HUES48 (cell line): ENCODE data around the gene USH2A.

ENCODE experiments used
- H3K27ac ChIP-seq: one replicate; pipeline ENCODE4 v1.7.0; 2013; ENCODE audit warnings: low read depth, low read length, inconsistent platforms
- H3K27me3 ChIP-seq: 2 replicates; pipeline ENCODE4 v1.6.1; 2013; ENCODE audit warnings: mild to moderate bottlenecking, low read length; ENCODE audit not compliant: control insufficient read depth, insufficient read depth
- H3K36me3 ChIP-seq: 2 replicates; pipeline ENCODE4 v1.6.1; 2013; ENCODE audit warnings: low read length; ENCODE audit not compliant: control insufficient read depth, insufficient read depth
- H3K4me1 ChIP-seq: 2 replicates; pipeline ENCODE4 v1.6.1; 2013; ENCODE audit warnings: mild to moderate bottlenecking, low read length; ENCODE audit not compliant: control insufficient read depth, insufficient read depth
- H3K4me3 ChIP-seq: 2 replicates; pipeline ENCODE4 v1.5.1; 2013; ENCODE audit warnings: mild to moderate bottlenecking, low read depth, low read length
- H3K9ac ChIP-seq: 2 replicates; pipeline ENCODE4 v1.6.1; 2013; ENCODE audit warnings: mild to moderate bottlenecking, low read depth, low read length, moderate library complexity
- H3K9me3 ChIP-seq: 2 replicates; pipeline ENCODE4 v1.6.1; 2013; ENCODE audit warnings: low read length; ENCODE audit not compliant: control insufficient read depth, insufficient read depth

USH2A gene

GRCh38 chr1:215719552-215719951 lies 703.7 kb downstream of the USH2A start:
- Histone ChIP-seq H3K27ac (no peak overlapping the region), H3K9me3 (no peaks in the 10 kb centered on the region), H3K36me3 (no peaks in the 10 kb centered on the region), H3K9ac (no peak overlapping the region), H3K4me1 (no peaks in the 10 kb centered on the region), H3K27me3 (no peaks in the 10 kb centered on the region), H3K4me3 (no peak overlapping the region)

DNA sequence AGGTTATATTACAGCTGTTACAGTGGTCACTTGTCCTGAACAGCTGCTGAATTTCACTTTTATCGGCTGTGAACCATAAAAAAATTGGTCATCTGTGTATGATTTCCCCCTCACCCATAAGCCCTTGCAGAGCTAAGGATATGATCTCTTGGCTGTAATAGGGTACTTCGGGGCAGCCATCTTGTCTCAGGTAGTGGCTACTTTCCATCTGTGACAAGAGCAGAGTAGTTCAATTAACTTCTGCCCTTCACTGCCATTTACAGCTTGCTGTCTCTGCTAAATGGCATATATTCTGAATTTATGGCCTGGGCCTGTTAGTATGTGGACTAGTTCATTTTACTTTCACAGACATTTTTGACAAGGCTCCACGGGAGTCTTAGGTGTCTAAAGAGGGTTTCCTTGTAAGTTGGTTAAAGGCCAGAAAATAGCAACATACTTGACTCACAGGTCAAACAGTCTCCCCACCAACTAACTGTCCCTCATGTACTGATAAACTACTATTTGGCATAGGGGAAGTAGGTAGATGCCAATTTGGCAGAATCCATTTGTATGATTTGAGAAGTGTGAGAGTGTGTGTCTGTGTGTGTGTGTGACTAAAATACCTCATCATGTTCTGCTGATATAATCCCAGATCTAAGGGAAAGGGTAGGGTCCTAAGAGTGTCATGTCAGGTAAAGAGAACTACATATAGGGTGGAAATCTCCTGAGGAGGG lies 704.5 kb downstream of the USH2A start:
- no peaks in the 10 kb centered on the region for H3K4me1 ChIP-seq
- H3K9me3 ChIP-seq: no peaks in the 10 kb centered on the region
- no peak overlapping the region for H3K4me3 ChIP-seq
- no peak overlapping the region for H3K9ac ChIP-seq
- no peaks in the 10 kb centered on the region for H3K27me3 ChIP-seq
- H3K36me3 ChIP-seq: no peaks in the 10 kb centered on the region
- H3K27ac ChIP-seq: no peak overlapping the region

DNA sequence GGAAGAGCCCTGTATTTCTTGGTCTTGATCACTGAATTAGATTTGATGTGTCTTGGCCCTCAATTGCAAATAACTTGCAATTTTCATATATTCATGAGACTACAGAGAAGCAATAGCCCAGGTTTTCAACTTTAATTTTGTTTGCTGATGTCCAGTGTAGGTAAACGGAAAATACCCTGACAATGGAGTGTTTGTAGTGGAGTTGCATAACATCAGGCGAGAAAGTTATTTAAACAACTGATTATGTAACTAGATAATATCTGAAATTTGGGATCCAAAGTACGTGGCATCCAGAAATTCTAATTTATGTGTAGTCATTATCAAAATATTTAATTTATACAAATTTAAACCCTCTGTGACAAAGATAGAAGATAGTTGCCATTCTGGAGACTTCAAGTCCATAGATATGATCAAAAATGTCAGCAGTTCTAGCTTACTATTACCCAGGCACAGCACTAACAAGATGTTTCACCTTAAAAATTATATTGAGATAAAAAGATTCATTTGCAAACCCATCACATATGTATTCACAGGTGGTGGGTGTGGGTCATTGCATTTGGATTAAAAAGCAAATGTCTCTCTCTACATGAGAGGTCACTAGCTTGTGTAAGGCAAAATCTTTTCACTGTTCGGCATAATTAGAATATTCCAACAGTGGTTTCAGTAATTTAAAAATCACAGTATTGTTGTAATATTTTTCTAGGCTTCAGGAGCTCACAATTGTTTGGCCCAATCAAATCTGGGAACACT lies 705.4 kb downstream of the USH2A start:
- H3K9me3 ChIP-seq: no peaks in the 10 kb centered on the region
- H3K4me3 ChIP-seq: no peak overlapping the region
- no peak overlapping the region for H3K9ac ChIP-seq
- H3K27me3 ChIP-seq: no peaks in the 10 kb centered on the region
- H3K27ac ChIP-seq: no peak overlapping the region
- H3K4me1 ChIP-seq: no peaks in the 10 kb centered on the region
- H3K36me3 ChIP-seq: no peaks in the 10 kb centered on the region

DNA sequence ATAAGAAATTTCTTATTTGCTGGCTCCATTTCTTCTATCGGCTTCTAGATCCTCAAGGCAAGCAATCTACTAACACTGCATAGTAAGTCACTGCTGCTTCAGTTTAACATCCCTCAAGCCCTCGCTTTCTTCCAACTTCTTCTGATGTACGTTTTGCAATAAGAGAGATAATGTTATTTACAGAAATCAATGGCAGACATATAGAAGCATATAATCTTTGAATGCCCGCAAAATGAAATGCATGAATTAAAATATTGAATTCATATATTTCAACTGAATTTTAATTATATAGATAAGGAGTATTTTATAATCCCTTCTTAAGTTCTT lies 712.4 kb downstream of the USH2A start:
- H3K36me3 ChIP-seq: no peaks in the 10 kb centered on the region
- H3K9me3 ChIP-seq: no peaks in the 10 kb centered on the region
- no peak overlapping the region for H3K9ac ChIP-seq
- no peak overlapping the region for H3K4me3 ChIP-seq
- H3K27ac ChIP-seq: no peak overlapping the region
- no peaks in the 10 kb centered on the region for H3K27me3 ChIP-seq
- H3K4me1 ChIP-seq: no peaks in the 10 kb centered on the region

- Histone ChIP-seq H3K36me3 (no peaks in the 10 kb centered on the region), H3K27me3 (no peaks in the 10 kb centered on the region), H3K9ac (no peak overlapping the region), H3K4me3 (no peak overlapping the region), H3K27ac (no peak overlapping the region), H3K4me1 (no peaks in the 10 kb centered on the region), H3K9me3 (no peaks in the 10 kb centered on the region)
Observed at GRCh38 chr1:215710036-215710898, 713.0 kb downstream of the USH2A start.

- H3K9ac ChIP-seq: no peak overlapping the region
- no peaks in the 10 kb centered on the region for H3K9me3 ChIP-seq
- H3K4me3 ChIP-seq: no peak overlapping the region
- H3K4me1 ChIP-seq: no peaks in the 10 kb centered on the region
- no peaks in the 10 kb centered on the region for H3K36me3 ChIP-seq
- H3K27ac ChIP-seq: no peak overlapping the region
- no peaks in the 10 kb centered on the region for H3K27me3 ChIP-seq
Observed at GRCh38 chr1:215704089-215704860, 719.0 kb downstream of the USH2A start.

- Histone ChIP-seq H3K27ac (no peak overlapping the region), H3K36me3 (no peaks in the 10 kb centered on the region), H3K27me3 (no peaks in the 10 kb centered on the region), H3K9ac (no peak overlapping the region), H3K4me1 (peaks cover 10% of the 10 kb centered on the region; the same call in 1 of the 2 replicates), H3K9me3 (no peaks in the 10 kb centered on the region), H3K4me3 (no peak overlapping the region)
Observed at GRCh38 chr1:215682232-215682631, 741.0 kb downstream of the USH2A start.

- Histone ChIP-seq H3K4me3 (no peak overlapping the region), H3K27me3 (no peaks in the 10 kb centered on the region), H3K27ac (no peak overlapping the region), H3K4me1 (peaks cover 10% of the 10 kb centered on the region; the same call in 1 of the 2 replicates), H3K36me3 (no peaks in the 10 kb centered on the region), H3K9ac (no peak overlapping the region), H3K9me3 (no peaks in the 10 kb centered on the region)
Observed at GRCh38 chr1:215681041-215681440, 742.2 kb downstream of the USH2A start.

GRCh38 chr1:215679231-215679630 lies 744.0 kb downstream of the USH2A start:
- H3K27me3 ChIP-seq: no peaks in the 10 kb centered on the region
- no peaks in the 10 kb centered on the region for H3K36me3 ChIP-seq
- H3K9ac ChIP-seq: no peak overlapping the region
- peaks cover 10% of the 10 kb centered on the region; the same call in 1 of the 2 replicates for H3K4me1 ChIP-seq
- no peak overlapping the region for H3K4me3 ChIP-seq
- H3K9me3 ChIP-seq: no peaks in the 10 kb centered on the region
- no peak overlapping the region for H3K27ac ChIP-seq

- no peaks in the 10 kb centered on the region for H3K9me3 ChIP-seq
- H3K27me3 ChIP-seq: no peaks in the 10 kb centered on the region
- peaks cover 10% of the 10 kb centered on the region; the same call in 1 of the 2 replicates for H3K4me1 ChIP-seq
- no peak overlapping the region for H3K9ac ChIP-seq
- no peak overlapping the region for H3K27ac ChIP-seq
- no peak overlapping the region for H3K4me3 ChIP-seq
- no peaks in the 10 kb centered on the region for H3K36me3 ChIP-seq
Observed at GRCh38 chr1:215677112-215677511, 746.1 kb downstream of the USH2A start.
